Measurements from ENCODE around the gene DGKQ. TPM values are rescaled to one million over a fixed set of nuclear protein-coding genes. Genes with fewer than 3 reads are reported as not detected.

Gene DGKQ
- total and polyA plus RNA-seq, 9 of the 15 experiments (the other 6 are each of a cell fraction or from before 2014, with no cell fraction given) = 0.17 to 22.0 (median 5.6) TPM

- TF ChIP-seq VEZF1 (CRISPR knock-in tag; IDR thresholded peaks at IDR 0.05) (peak; percentile 97), ZNF717 (CRISPR knock-in tag; IDR thresholded peaks at IDR 0.05) (no peak), NCOA2 (IDR thresholded peaks at IDR 0.05; ENCODE audit: partially characterized antibody in 2 of 2) (no peak), USF1 (CRISPR knock-in tag; IDR thresholded peaks at IDR 0.05) (0 out of 2 replicates have a peak, but pooled peaks have one; percentile 8), CBFA2T3 (IDR thresholded peaks at IDR 0.05) (peak; percentile 20; the same call in 1 of the 2 replicates), CTBP1 (IDR thresholded peaks at IDR 0.05; ENCODE audit: borderline replicate concordance) (no peak), TCF15 (CRISPR knock-in tag; IDR thresholded peaks at IDR 0.05) (no peak), ZNF354B (CRISPR knock-in tag; IDR thresholded peaks at IDR 0.05) (no peak), PHF21A (IDR thresholded peaks at IDR 0.05; ENCODE audit: borderline replicate concordance, low read depth) (0 out of 2 replicates have a peak, but pooled peaks have one; percentile 34), KDM4B (IDR thresholded peaks at IDR 0.05; ENCODE audit: borderline replicate concordance in 2 of 2, low read depth in 1 of 2) (0 out of 4 replicates have a peak, but pooled peaks of 1 of the 2 experiments have one; percentile 50), RCOR1 (IDR thresholded peaks at IDR 0.05; ENCODE audit: borderline replicate concordance in 1 of 2, low read depth in 2 of 2, low read length in 2 of 2) (peak in 1 of 2 experiments; percentile 28; a peak in 1 of 4 replicates), CLOCK (CRISPR knock-in tag; IDR thresholded peaks at IDR 0.05; ENCODE audit: borderline replicate concordance) (no peak), HNRNPK (IDR thresholded peaks at IDR 0.05; ENCODE audit: low read depth, low read length, poor library complexity, severe bottlenecking) (no peak), ARID4B (CRISPR knock-in tag; IDR thresholded peaks at IDR 0.05) (0 out of 2 replicates have a peak, but pooled peaks have one; percentile 16)
Observed at GRCh38 chr4:1012034-1012739, 38.8 kb upstream of the DGKQ start (continued).
